Measurements from ENCODE around the gene HOXD12.

Gene HOXD12

DNA sequence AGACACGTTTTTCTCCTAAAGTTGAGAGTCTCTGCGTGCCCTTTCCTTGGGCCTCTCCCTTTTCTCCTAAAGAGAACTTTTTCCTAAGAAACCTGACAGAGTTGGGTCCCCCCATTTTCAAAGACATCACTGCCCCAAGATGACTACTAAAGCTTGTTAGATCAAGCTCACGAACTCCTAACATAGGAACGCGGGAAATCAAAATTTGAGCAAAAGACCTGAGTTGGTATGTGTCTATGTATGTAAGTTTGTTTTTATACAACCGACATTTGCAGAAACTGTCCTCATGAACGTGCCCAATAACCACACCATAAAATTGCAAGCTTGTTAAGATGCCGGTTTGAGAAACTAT is 5.7 kb upstream of the HOXD12 start:
- no peak for DNase-seq

GRCh38 chr2:176094349-176094748 is 5.2 kb upstream of the HOXD12 start:
- DNase-seq = no peak

- DNase-seq = no peak
These were observed 4.2 kb upstream of the HOXD12 start for GRCh38 chr2:176095421-176095820.

- DNase-seq = peak in 1 of 2 donors; percentile 7
These were observed 3.2 kb upstream of the HOXD12 start for GRCh38 chr2:176096243-176096985.

DNA sequence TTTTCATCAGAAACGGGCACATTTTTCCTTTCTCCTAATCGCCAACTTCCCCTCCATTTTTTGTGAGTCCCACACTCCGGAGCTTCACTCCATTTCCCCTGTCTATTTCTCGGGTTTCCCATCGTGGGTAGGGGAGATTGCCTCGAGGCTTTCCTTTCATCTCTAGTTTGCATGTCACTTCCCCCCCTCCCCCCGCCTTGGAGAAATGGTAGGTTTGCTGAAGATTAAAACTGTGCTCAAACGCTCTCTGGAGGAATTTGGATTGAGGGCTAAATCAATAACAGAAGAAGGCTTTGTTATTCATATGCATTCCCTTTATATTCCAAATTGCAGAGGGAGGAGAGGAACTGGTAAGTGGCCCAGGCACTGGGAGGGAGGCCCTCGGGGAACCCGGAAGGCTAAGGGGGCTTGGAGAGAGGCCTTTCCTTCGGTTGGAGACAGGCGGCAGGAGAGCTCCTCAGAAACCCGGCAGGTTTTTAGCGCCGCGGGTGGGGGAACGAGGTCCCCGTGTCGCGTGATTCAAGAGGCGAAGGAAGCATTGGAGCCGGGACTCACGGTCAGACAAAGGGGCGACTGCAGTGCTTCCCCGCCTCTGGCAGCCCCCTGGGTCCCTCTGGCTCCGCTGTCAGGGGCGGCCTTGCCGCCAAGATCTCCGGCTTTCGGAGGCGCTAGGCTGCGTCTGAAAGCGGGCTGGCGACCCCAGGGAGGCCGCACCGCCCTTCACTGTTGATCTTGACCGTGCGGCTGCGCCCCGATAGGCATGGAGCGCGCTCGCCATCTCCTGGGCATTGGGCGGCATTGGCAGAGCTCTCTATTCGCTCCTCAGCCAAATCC is 2.4 kb upstream of the HOXD12 start:
- DNase-seq = peak; percentile 41 to 43

DNA sequence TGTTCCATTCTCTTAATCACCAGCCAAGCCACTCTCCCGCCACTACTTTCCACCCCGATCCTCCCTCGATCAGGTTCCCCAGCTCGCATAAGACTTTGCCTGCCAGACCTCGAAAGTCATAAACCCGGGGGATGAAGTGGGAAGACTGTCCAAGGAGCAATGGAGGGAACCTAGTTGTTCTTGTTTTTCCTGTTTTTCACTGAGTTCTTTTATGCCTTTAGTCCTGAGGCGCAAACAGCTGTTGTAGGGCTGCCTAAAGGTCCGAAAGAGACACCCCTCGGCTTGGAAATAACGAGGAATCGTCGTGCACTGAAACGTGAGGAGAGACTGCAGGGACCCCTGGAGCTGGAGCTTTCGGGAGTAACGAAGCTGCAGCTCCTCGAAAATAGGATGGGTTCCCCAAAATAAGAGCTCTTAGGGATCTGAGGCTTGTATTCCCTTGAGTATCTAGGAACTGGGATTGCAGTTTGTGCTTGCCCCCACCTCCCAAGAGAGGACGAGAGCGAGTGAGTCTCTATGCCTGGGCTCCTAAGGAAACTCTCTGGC is 1.7 kb upstream of the HOXD12 start:
- DNase-seq = no peak

DNA sequence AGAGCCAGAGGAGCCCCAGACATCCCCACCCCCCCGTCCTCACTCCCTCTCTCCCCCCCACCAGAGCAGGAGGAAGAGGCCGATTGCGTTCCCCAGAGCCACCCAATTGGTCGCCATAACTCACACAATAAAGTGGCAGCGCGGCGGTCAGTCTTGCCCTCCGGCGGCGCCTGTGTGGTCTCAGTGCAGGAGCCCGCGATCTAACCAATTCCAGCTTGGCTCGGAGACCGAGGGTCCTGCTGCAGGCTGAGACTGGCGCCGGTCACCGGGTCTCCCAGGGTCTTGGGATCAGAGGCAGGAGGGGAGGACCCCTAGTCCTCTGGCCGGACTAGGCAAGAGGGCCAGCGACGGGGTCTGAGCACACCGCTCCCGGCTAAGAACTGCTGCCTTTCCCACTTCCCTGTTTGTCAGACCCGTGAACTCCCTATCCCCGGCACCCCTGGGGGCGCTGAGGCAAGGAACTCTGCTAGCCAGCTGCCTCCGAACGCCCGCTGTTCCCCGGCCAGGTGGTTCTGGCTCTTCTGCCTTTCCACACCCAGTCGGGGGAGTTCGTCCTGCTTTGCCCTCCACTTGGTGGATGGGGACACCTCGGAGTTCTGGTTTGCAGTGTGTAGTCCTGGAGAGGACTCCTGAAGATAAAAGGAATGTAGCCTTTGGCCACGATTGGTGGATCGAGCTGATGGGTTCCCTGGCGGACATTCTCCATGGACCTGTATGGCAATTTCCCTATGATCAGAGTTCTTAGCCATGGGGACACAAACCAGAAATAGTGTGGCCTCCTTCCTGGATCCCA is 1.0 kb upstream of the HOXD12 start:
- no peak for DNase-seq

DNA sequence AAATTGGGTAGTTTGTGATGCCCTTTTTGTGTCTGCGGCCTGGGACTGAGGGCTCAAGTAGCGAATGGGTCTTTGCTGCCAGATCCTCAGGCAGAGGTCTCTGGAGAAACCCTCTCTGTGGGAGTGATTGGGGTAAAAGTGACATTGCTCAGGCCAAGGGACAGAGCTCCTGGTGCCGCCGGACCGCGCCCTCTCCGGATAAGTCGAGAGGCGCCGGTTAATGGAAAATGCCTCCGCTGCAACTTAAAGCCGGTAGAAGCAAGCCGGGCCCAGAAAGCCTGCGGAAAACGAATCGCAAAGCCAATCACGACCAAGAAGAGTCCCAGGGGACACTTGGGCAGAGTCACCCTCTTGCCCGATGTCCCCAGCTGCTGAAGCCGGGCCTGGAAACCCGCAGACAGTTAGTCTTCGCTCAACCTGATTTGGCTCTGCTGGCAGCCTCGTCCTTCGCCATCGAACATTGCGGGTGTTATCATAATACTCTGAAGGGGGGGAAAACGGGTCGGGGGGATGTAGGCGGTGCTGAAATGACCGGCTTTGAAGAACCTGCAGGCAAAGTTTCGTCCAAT is 352 bp upstream of the HOXD12 start:
- no peak for DNase-seq

GRCh38 chr2:176100547-176101140 is 1.0 kb downstream of the HOXD12 start:
- DNase-seq = no peak

DNA sequence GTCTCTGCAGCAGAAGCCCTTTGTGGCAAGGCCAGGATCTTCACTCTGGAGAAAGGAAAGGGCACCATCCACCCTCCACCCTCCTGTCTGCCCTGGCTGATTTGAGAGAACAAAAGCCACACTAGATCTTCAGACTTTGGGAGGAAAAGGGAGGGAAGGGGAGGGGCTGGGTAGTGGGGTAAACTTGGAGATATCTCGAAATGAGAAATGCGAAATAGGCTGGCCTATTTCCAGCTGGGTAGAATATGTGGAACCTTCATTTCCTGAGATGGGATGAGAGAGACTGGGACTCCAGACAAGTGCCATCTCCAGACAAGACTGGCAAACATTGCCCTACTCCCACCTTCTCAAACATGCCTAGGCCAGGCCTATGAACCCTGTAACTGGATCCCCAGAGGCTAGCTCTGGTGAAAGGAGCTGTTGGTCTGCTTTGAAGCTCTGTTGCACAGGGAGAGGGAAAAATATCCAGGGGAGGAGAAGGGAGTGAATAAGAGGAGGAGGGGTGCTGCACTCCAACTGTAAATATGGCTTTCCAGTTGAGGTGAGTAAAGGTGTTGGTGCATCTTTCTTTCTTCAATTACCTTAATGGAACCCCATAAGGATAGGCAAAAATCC is 1.7 kb downstream of the HOXD12 start:
- no peak for DNase-seq

DNA sequence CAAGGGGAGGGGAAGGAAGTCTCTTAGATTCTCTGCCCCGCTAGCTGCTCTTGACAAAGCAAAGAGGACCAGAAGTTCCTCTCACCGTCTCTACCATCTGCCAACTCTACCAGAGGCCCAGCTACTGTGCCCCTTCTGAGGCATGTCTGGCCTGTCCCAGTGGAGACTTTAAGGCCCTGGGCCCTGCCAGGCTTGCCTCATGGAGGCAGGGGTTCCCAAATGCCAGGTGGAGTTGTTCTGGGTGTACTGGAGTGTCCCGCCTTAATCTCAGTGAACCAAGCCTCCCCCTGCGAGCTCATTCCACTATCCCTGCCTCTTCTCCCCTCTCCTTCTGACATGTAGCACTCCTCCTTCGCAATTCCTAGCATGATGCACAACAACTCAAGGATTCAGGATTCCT is 2.2 kb downstream of the HOXD12 start:
- DNase-seq = no peak

DNA sequence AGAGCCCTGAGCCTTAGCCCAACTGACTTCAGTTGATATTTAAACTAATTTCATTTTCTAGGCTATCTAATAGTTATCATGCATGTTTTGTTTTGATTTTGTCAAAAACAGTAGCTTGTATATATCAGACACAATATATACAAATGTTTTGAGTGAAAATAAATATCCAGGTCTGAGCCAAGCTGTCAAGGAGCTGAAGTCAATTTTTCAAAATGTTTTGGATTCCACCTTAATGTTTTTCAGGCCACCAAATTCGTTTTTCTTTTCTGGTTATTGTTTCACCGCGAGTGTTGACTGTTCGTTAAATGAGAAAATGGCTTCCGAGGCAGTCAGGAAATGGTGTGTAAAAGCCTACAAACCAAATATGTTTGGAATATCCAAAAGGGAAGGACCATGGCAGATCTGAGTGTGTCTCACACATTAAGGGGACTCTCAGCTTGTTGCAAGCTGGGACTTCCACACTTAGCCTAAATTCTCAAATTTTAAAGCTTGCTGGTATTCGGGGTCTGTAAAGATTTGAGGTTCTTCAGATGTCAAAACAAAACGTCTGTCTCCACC is 2.8 kb downstream of the HOXD12 start:
- DNase-seq = no peak

GRCh38 chr2:176103194-176103593 is 3.6 kb downstream of the HOXD12 start:
- DNase-seq = no peak

- DNase-seq = no peak
These were observed 4.2 kb downstream of the HOXD12 start for GRCh38 chr2:176103742-176104315.

DNA sequence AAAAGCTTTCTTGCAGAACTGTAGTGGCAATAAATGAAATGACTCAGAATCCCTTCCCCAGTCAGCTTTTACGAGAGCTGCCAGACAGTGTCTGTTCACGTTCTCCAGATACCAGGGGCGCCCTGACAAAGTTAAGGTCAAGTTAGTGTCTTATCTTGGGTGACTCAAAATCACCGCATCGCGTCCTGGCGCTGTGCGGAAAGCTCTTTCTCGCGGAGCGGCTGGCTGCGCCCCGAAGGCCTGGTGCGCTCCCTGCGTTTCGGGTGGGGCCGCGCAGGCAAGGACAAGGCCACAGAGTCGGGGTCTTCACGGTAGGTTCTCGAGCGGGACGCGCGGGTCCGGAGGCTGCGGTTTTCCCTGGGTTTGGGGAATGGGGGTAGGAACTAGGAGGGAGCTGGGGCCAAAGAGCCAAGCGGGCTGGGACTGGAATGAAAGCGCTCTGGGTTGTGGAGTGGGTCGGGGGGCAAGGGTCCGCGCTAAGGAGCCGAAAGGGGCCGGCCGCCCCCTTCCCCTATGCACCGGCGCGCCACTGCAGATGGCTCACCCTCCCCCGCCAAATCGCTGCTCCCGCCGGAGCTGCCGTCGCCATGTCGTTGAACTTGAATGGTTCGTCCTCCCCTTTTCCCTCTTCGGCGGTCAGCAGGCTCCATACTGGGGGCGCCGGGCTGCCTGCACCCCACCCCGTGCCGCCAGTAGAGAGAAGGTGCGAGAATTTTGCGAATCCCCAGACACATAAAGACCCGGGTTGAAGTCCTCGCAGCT is 4.9 kb downstream of the HOXD12 start:
- no peak for DNase-seq

DNA sequence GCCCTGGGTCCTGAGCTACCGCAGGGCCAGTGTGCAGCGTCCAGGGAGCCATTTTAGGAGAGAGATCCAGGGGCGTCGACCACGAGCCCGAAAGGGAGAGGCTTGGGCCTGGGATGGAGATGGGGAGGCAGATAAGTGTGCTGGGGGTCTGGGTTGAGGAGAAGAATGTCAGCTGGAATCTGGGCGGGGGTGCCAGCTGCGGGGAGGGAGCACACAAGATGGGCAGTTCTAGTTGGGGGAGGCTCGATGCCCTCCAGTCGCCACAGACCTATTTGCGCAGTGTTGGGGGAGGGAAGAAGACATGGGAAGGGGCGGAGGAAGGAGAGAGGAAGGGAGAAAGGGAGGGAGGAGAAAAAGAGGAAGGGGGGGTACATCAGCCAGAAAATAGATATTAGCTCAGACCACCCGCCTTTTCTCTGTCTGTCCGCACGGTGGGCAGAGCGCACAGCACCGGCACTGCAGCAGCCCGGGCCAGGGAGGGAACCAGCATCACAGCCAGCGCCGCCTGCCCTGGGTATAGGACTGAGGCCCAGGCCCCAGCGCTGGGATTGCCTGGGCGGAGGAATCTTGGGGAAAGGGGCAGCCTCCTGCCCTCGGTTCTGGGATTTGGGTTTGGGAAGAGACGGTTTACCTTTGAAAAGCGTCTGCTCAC is 5.6 kb downstream of the HOXD12 start:
- DNase-seq = no peak

DNA sequence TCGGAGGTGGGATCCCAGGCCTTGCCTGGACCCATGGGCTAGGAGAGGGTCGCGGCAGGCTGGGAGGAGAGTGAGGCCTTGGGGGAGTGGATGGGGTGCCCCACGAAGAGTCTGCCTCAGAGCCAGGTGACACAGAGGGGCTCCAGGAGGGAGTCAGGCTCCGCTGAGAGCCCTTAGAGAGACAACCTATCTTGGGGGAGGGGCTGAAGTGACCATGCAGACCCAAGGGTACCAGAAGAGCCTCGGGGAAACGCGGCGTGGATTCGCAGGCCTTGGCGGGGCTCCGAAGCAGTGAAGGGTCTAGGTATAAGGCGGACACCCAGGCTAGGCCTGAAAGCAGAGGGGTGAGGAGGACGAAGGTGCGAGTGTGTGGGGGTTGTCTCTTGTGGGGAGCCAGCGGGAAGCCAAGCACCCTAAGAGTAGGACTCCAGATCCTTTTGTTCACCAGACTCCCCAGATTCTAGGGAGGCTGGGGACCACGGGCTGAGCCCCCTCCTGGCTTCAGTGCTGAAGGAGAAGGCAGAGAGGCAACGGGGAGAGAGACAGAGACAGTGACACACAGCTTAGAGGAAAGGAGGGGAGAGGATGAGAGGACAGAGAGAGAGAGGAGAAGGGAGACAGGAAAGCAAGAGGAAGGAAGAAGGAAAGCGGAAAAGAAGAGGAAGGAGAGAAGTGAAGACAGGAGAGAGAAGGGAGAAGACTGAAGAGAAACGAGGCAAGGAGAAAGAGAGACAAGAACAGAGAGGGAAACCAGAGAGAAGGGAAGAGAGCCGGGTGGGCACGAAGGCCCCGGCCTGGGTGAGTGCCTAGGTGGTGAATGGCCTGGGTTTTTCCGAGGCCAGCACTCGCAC is 6.4 kb downstream of the HOXD12 start:
- DNase-seq = no peak

GRCh38 chr2:176106581-176107539 is 7.3 kb downstream of the HOXD12 start, which contains the start of gene HOXD11:
Gene HOXD11, plus strand, starts transcription at chr2:176107280. Its CDS starts 76 bp downstream, at chr2:176107356.
- DNase-seq = no peak

Measured in bone marrow (tissue), 2 donors.